NCI-H82 treated with DMSO at 0.1 percent for 48 hours (cell line): ENCODE data around the gene TRPV4.

ENCODE experiments used
- DNase-seq: peaks from one replicate; lab custom pipeline; 2025; ENCODE audit not compliant: unreplicated experiment; lab: John Stamatoyannopoulos, UW

Gene TRPV4

GRCh38 chr12:109829667-109830066 is 3.5 kb downstream of the TRPV4 start:
- DNase-seq = no peak

GRCh38 chr12:109828754-109829511 is 4.3 kb downstream of the TRPV4 start:
- DNase-seq = no peak

GRCh38 chr12:109827566-109828550 is 5.3 kb downstream of the TRPV4 start:
- DNase-seq = no peak

GRCh38 chr12:109827080-109827479 is 6.1 kb downstream of the TRPV4 start:
- DNase-seq = no peak

GRCh38 chr12:109824731-109825130 is 8.5 kb downstream of the TRPV4 start:
- no peak for DNase-seq

- no peak for DNase-seq
Measured at GRCh38 chr12:109822951-109823411, 10.2 kb downstream of the TRPV4 start.

GRCh38 chr12:109822416-109822815 is 10.8 kb downstream of the TRPV4 start:
- DNase-seq = no peak

GRCh38 chr12:109821968-109822367 is 11.2 kb downstream of the TRPV4 start:
- DNase-seq = no peak

GRCh38 chr12:109820816-109821381 is 12.3 kb downstream of the TRPV4 start:
- DNase-seq = peak; percentile 98

GRCh38 chr12:109818905-109819500 is 14.2 kb downstream of the TRPV4 start:
- no peak for DNase-seq

GRCh38 chr12:109818253-109818652 is 14.9 kb downstream of the TRPV4 start:
- DNase-seq = no peak

GRCh38 chr12:109817627-109818231 is 15.5 kb downstream of the TRPV4 start:
- no peak for DNase-seq

- DNase-seq = no peak
Measured at GRCh38 chr12:109816870-109817269, 16.3 kb downstream of the TRPV4 start.

GRCh38 chr12:109815757-109816617 is 17.2 kb downstream of the TRPV4 start:
- no peak for DNase-seq

- no peak for DNase-seq
Measured at GRCh38 chr12:109815225-109815624, 18.0 kb downstream of the TRPV4 start.

- DNase-seq = no peak
Measured at GRCh38 chr12:109814600-109815150, 18.5 kb downstream of the TRPV4 start.

GRCh38 chr12:109813810-109814416 is 19.3 kb downstream of the TRPV4 start:
- no peak for DNase-seq

- DNase-seq = no peak
Measured at GRCh38 chr12:109811624-109811995, 21.6 kb downstream of the TRPV4 start.
